ENCODE data around the gene BTBD10.

DNA sequence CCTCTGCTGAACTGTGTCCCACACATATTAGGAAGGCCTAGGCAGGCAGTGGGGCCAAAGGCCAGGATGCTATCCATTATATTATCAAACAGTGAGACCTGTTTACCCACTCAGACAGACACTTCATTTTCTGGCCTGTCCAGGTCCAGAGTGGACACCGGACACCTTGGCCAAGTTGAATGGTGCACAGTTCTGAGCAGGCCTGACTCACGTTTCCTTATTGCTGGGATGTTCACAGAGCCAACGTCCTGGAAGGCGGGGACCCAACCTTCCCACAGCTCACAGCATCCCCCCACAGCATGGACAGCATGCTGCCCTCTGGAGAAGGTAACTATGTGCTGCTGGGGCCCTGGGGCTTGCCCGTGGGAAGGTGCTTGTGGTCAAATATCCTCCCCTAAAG, 86.6 kb downstream of the BTBD10 start:
- TF ChIP-seq, protein P1, sequence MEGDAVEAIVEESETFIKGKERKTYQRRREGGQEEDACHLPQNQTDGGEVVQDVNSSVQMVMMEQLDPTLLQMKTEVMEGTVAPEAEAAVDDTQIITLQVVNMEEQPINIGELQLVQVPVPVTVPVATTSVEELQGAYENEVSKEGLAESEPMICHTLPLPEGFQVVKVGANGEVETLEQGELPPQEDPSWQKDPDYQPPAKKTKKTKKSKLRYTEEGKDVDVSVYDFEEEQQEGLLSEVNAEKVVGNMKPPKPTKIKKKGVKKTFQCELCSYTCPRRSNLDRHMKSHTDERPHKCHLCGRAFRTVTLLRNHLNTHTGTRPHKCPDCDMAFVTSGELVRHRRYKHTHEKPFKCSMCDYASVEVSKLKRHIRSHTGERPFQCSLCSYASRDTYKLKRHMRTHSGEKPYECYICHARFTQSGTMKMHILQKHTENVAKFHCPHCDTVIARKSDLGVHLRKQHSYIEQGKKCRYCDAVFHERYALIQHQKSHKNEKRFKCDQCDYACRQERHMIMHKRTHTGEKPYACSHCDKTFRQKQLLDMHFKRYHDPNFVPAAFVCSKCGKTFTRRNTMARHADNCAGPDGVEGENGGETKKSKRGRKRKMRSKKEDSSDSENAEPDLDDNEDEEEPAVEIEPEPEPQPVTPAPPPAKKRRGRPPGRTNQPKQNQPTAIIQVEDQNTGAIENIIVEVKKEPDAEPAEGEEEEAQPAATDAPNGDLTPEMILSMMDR (IDR thresholded peaks at IDR 0.05; ENCODE audit: poor library complexity, severe bottlenecking): no peak
- no peak for TF ChIP-seq RAD21 (conservative IDR thresholded peaks at IDR 0.05)
- TF ChIP-seq REST (IDR thresholded peaks at IDR 0.05; ENCODE audit: borderline replicate concordance): no peak
- TF ChIP-seq SMC3 (conservative IDR thresholded peaks at IDR 0.05; ENCODE audit: poor library complexity): no peak
- TF ChIP-seq POLR2AphosphoS5 (IDR thresholded peaks at IDR 0.05): no peak
- no peak for TF ChIP-seq EZH2 (IDR thresholded peaks at IDR 0.05; ENCODE audit: borderline replicate concordance, insufficient read depth, low read length, poor library complexity, severe bottlenecking)
- TF ChIP-seq TAF1 (IDR thresholded peaks at IDR 0.05; ENCODE audit: low read depth): no peak
- TF ChIP-seq MXI1 (conservative IDR thresholded peaks at IDR 0.05; ENCODE audit: poor library complexity, severe bottlenecking): no peak
- no peak for TF ChIP-seq EP300 (conservative IDR thresholded peaks at IDR 0.05; ENCODE audit: poor library complexity, severe bottlenecking)

Measured in neural cell (in vitro differentiated cells).